SU-DHL-6 (cell line): ENCODE data around the gene JKAMP.

Source experiments
- EZH2phosphoT487 ChIP-seq: fragments of 200-600 bp; sonication (generic), shearing (Covaris generic); conservative IDR thresholded peaks from 2 replicates; pipeline ENCODE4 v1.6.1; 2018; ENCODE audit warnings: mild to moderate bottlenecking, antibody characterized with exemption, low read length, moderate library complexity, mixed read lengths
- TF ChIP-seq, protein P1 (sequence below): fragments of 200-600 bp; sonication (generic); IDR thresholded peaks from one replicate; pipeline ENCODE4 v1.5.1; 2017; ENCODE audit warnings: antibody characterized with exemption, mild to moderate bottlenecking, low read length, moderate library complexity; ENCODE audit not compliant: insufficient read depth, poor library complexity, severe bottlenecking

DNA sequence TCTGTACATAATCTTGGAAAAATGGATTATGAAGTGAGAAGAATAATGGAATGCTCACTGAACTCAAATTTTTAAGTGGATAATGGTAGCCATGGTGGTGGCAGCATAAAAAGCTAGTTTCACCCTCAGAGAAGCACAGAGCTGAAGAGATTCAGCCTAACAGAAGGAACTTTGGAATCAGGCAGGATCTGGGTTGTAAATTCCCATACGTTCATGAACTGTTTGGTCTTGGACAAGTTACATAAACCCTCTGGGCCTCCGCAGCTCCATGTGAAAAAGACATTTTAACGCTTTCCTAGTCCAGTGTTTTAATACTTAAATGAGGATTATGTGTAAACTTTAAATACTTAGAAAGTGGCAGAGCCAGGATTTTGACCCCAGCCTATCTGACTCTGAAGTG lies 26.6 kb downstream of the JKAMP start:
- TF ChIP-seq, protein P1, sequence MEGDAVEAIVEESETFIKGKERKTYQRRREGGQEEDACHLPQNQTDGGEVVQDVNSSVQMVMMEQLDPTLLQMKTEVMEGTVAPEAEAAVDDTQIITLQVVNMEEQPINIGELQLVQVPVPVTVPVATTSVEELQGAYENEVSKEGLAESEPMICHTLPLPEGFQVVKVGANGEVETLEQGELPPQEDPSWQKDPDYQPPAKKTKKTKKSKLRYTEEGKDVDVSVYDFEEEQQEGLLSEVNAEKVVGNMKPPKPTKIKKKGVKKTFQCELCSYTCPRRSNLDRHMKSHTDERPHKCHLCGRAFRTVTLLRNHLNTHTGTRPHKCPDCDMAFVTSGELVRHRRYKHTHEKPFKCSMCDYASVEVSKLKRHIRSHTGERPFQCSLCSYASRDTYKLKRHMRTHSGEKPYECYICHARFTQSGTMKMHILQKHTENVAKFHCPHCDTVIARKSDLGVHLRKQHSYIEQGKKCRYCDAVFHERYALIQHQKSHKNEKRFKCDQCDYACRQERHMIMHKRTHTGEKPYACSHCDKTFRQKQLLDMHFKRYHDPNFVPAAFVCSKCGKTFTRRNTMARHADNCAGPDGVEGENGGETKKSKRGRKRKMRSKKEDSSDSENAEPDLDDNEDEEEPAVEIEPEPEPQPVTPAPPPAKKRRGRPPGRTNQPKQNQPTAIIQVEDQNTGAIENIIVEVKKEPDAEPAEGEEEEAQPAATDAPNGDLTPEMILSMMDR, result no peak
- TF ChIP-seq EZH2phosphoT487, result no peak
